ENCODE results near the gene MDH1. TPM values are rescaled to one million over a fixed set of nuclear protein-coding genes. Genes with fewer than 3 reads are reported as not detected.
"Not testable (repeated sequence)": the region's sequence is repeated elsewhere in the genome, so short reads cannot be mapped to it uniquely, and the experiment has no call there.

Gene MDH1
- total RNA-seq, 1 donor from 2014 or later, result 124 TPM

- H3K4me1 ChIP-seq, result no peaks in the 10 kb centered on the region
- H3K36me3 ChIP-seq, result no peaks in the 10 kb centered on the region
- H3K4me3 ChIP-seq, result no peak overlapping the region
- no peak overlapping the region for H3K27ac ChIP-seq
- intact Hi-C loops (cut with DNase I), result no loop called here
- DNase-seq (ENCODE audit: extremely low spot score in 2 of 2), result no peak
- no peaks in the 10 kb centered on the region for H3K27me3 ChIP-seq
- H3K9me3 ChIP-seq, result no peaks in the 10 kb centered on the region
- TF ChIP-seq POLR2AphosphoS5 (IDR thresholded peaks at IDR 0.05; ENCODE audit: insufficient read depth in 1 of 2, low read depth in 1 of 2) (no peak), CTCF (IDR thresholded peaks at IDR 0.05) (no peak), POLR2A (IDR thresholded peaks at IDR 0.05) (no peak)
Observed at GRCh38 chr2:63569740-63570139, 19.0 kb upstream of the MDH1 start.

GRCh38 chr2:63571291-63571690, 17.5 kb upstream of the MDH1 start:
- TF ChIP-seq CTCF (IDR thresholded peaks at IDR 0.05), result no peak
- Histone ChIP-seq H3K36me3 (no peaks in the 10 kb centered on the region), H3K27ac (no peak overlapping the region), H3K4me1 (no peaks in the 10 kb centered on the region), H3K27me3 (no peaks in the 10 kb centered on the region), H3K9me3 (no peaks in the 10 kb centered on the region), H3K4me3 (no peak overlapping the region)
- intact Hi-C loops (cut with DNase I), result no loop called here
- no peak for DNase-seq (ENCODE audit: extremely low spot score in 2 of 2)

- Histone ChIP-seq H3K4me3 (no peak overlapping the region), H3K9me3 (no peaks in the 10 kb centered on the region), H3K4me1 (no peaks in the 10 kb centered on the region), H3K27me3 (no peaks in the 10 kb centered on the region), H3K27ac (no peak overlapping the region), H3K36me3 (no peaks in the 10 kb centered on the region)
- DNase-seq (ENCODE audit: extremely low spot score in 2 of 2), result no peak
- no peak for TF ChIP-seq POLR2A (IDR thresholded peaks at IDR 0.05)
- no peak for TF ChIP-seq CTCF (IDR thresholded peaks at IDR 0.05)
- no peak for TF ChIP-seq POLR2AphosphoS5 (IDR thresholded peaks at IDR 0.05; ENCODE audit: insufficient read depth in 1 of 2, low read depth in 1 of 2)
- intact Hi-C loops (cut with DNase I), result no loop called here
Observed at GRCh38 chr2:63572001-63572400, 16.8 kb upstream of the MDH1 start.

GRCh38 chr2:63573026-63573425, 15.7 kb upstream of the MDH1 start:
- H3K27ac ChIP-seq; H3K9me3 ChIP-seq; intact Hi-C loops (cut with DNase I); DNase-seq (ENCODE audit: extremely low spot score in 2 of 2); H3K27me3 ChIP-seq; H3K36me3 ChIP-seq; H3K4me3 ChIP-seq; H3K4me1 ChIP-seq: not testable (repeated sequence)

- H3K4me1 ChIP-seq; H3K27me3 ChIP-seq; H3K36me3 ChIP-seq; H3K9me3 ChIP-seq; H3K27ac ChIP-seq; intact Hi-C loops (cut with DNase I); H3K4me3 ChIP-seq; DNase-seq (ENCODE audit: extremely low spot score in 2 of 2): not testable (repeated sequence)
Observed at GRCh38 chr2:63573726-63574345, 14.9 kb upstream of the MDH1 start.

- H3K27ac ChIP-seq, result no peak overlapping the region
- no peak for DNase-seq (ENCODE audit: extremely low spot score in 2 of 2)
- intact Hi-C loops (cut with DNase I), result no loop called here
Observed at GRCh38 chr2:63576546-63576945, 12.2 kb upstream of the MDH1 start.

More at GRCh38 chr2:63576546-63576945, 12.2 kb upstream of the MDH1 start:
- no peaks in the 10 kb centered on the region for H3K9me3 ChIP-seq
- no peaks in the 10 kb centered on the region for H3K36me3 ChIP-seq
- no peak overlapping the region for H3K4me3 ChIP-seq
- TF ChIP-seq CTCF (IDR thresholded peaks at IDR 0.05) (no peak), POLR2AphosphoS5 (IDR thresholded peaks at IDR 0.05; ENCODE audit: insufficient read depth in 1 of 2, low read depth in 1 of 2) (no peak), POLR2A (IDR thresholded peaks at IDR 0.05) (no peak)
- no peaks in the 10 kb centered on the region for H3K4me1 ChIP-seq
- no peaks in the 10 kb centered on the region for H3K27me3 ChIP-seq

Measured in vagina (tissue), 2 donors.